ENCODE measurements around the gene MT3.
A peak's percentile ranks its signal among the peaks of the same experiment; 100 is the strongest.

MT3 gene

GRCh38 chr16:56589141-56590039 is at the start of gene MT3:
TSS of gene MT3 (plus strand) at chr16:56589528. CDS start at chr16:56589591, 63 bp downstream.
- peak within 1 kb of the TSS; percentile 46 for H3K4me3 ChIP-seq (ENCODE audit: low read depth, low read length)
- no peak for TF ChIP-seq CTCF (IDR thresholded peaks at IDR 0.05; ENCODE audit: insufficient read depth, low read length, missing control alignments)
- ChIA-PET CTCF (interaction anchor here (1.3 kb wide), 1 partner anchor 13 kb away, joined by 4 read pairs; no protein-coding TSS in a partner anchor), POLR2A (no interaction called here)
- no peak for DNase-seq (ENCODE audit: low read depth, low spot score)

- no peak for TF ChIP-seq CTCF (IDR thresholded peaks at IDR 0.05; ENCODE audit: insufficient read depth, low read length, missing control alignments)
- no peak for DNase-seq (ENCODE audit: low read depth, low spot score)
- POLR2A ChIA-PET: no interaction called here
- CTCF ChIA-PET: no interaction called here
- H3K4me3 ChIP-seq (ENCODE audit: low read depth, low read length): no peak overlapping the region
These were observed 49.7 kb upstream of the MT3 start for GRCh38 chr16:56539656-56540055.

- no peak overlapping the region for H3K4me3 ChIP-seq (ENCODE audit: low read depth, low read length)
- no peak for DNase-seq (ENCODE audit: low read depth, low spot score)
- ChIA-PET CTCF (no interaction called here), POLR2A (no interaction called here)
- no peak for TF ChIP-seq CTCF (IDR thresholded peaks at IDR 0.05; ENCODE audit: insufficient read depth, low read length, missing control alignments)
These were observed 47.3 kb upstream of the MT3 start for GRCh38 chr16:56542039-56542438.

GRCh38 chr16:56547120-56547948 is 42.0 kb upstream of the MT3 start:
- POLR2A ChIA-PET: no interaction called here
- no peak overlapping the region for H3K4me3 ChIP-seq (ENCODE audit: low read depth, low read length)
- CTCF ChIA-PET: interaction anchor here (0.6 to 1.6 kb wide), 6 partner anchors 10 to 241 kb away, joined by 3 to 6 read pairs (median 4); no protein-coding TSS in a partner anchor
- peak; percentile 14 for DNase-seq (ENCODE audit: low read depth, low spot score)
- TF ChIP-seq CTCF (IDR thresholded peaks at IDR 0.05; ENCODE audit: insufficient read depth, low read length, missing control alignments): no peak

- DNase-seq (ENCODE audit: low read depth, low spot score): no peak
- H3K4me3 ChIP-seq (ENCODE audit: low read depth, low read length): no peak overlapping the region
- TF ChIP-seq CTCF (IDR thresholded peaks at IDR 0.05; ENCODE audit: insufficient read depth, low read length, missing control alignments): no peak
- CTCF ChIA-PET: interaction anchor here (0.6 to 1.6 kb wide), 3 partner anchors 29 to 240 kb away, joined by 3 to 6 read pairs (median 5); no protein-coding TSS in a partner anchor
- POLR2A ChIA-PET: no interaction called here
These were observed 41.3 kb upstream of the MT3 start for GRCh38 chr16:56547949-56548567.
